H9 (cell line): ENCODE measurements around the gene GPR141. TPM values are rescaled to one million over a fixed set of nuclear protein-coding genes. Genes with fewer than 3 reads are reported as not detected.
A peak's percentile ranks its signal among the peaks of the same experiment; 100 is the strongest.

Experiments used
- DNase-seq: peaks from one replicate; pipeline ENCODE4 v3.0.0-alpha.2; 2017
- H2AFZ ChIP-seq: one replicate; pipeline ENCODE4 v1.6.1; 2013; ENCODE audit warnings: mild to moderate bottlenecking, low read length, control low read depth, moderate library complexity
- H2AK5ac ChIP-seq: 2 replicates; pipeline ENCODE4 v1.6.1; 2013; ENCODE audit warnings: low read length, control low read depth, mixed read lengths; ENCODE audit not compliant: insufficient read length
- H2BK120ac ChIP-seq: one replicate; pipeline ENCODE4 v1.6.1; 2013; ENCODE audit warnings: low read depth, mild to moderate bottlenecking, low read length, control low read depth, inconsistent platforms; ENCODE audit not compliant: poor library complexity, severe bottlenecking
- H2BK12ac ChIP-seq: 2 replicates; pipeline ENCODE4 v1.6.1; 2013; ENCODE audit warnings: low read length, control low read depth, mixed read lengths, low read depth; ENCODE audit not compliant: insufficient read length
- H2BK15ac ChIP-seq: 2 replicates; pipeline ENCODE4 v1.6.1; 2013; ENCODE audit warnings: low read depth, low read length, control low read depth
- H2BK20ac ChIP-seq: one replicate; pipeline ENCODE4 v1.6.1; 2013; ENCODE audit warnings: low read depth, mild to moderate bottlenecking, low read length, control low read depth, inconsistent platforms; ENCODE audit not compliant: poor library complexity, severe bottlenecking
- H2BK5ac ChIP-seq: 2 replicates; pipeline ENCODE4 v1.6.1; 2013; ENCODE audit warnings: low read length, control low read depth, mixed read lengths; ENCODE audit not compliant: insufficient read length
- H3K14ac ChIP-seq: 2 replicates; pipeline ENCODE4 v1.6.1; 2013; ENCODE audit warnings: low read length, control low read depth; ENCODE audit not compliant: insufficient read depth
- H3K18ac ChIP-seq: 2 replicates; pipeline ENCODE4 v1.6.1; 2013; ENCODE audit warnings: low read depth, mild to moderate bottlenecking, mixed read lengths, low read length, control low read depth; ENCODE audit not compliant: insufficient read length
- H3K23ac ChIP-seq: 2 replicates; pipeline ENCODE4 v1.6.1; 2013; ENCODE audit warnings: low read length, control low read depth, mixed read lengths, low read depth; ENCODE audit not compliant: insufficient read length
- H3K23me2 ChIP-seq: 2 replicates; pipeline ENCODE4 v1.6.1; 2013; ENCODE audit warnings: low read depth, mild to moderate bottlenecking, mixed read lengths, low read length, control low read depth; ENCODE audit not compliant: insufficient read length, poor library complexity, severe bottlenecking
- H3K27ac ChIP-seq: 2 replicates; pipeline ENCODE4 v1.5.1; 2013; ENCODE audit warnings: low read length, control low read depth, mixed read lengths, low read depth; ENCODE audit not compliant: insufficient read length
- H3K27me3 ChIP-seq: 2 replicates; pipeline ENCODE4 v1.6.1; 2013; ENCODE audit warnings: low read length, control low read depth, inconsistent platforms; ENCODE audit not compliant: insufficient read depth
- H3K4ac ChIP-seq: 2 replicates; pipeline ENCODE4 v1.6.1; 2013; ENCODE audit warnings: low read depth, mild to moderate bottlenecking, control low read depth, inconsistent platforms, low read length, moderate library complexity
- H3K4me1 ChIP-seq: 2 replicates; pipeline ENCODE4 v1.6.1; 2013; ENCODE audit warnings: low read length, control low read depth, inconsistent platforms; ENCODE audit not compliant: insufficient read depth
- H3K4me2 ChIP-seq: 2 replicates; pipeline ENCODE4 v1.6.1; 2013; ENCODE audit warnings: low read length, control low read depth, mixed read lengths; ENCODE audit not compliant: insufficient read length, insufficient read depth
- H3K56ac ChIP-seq: 2 replicates; pipeline ENCODE4 v1.6.1; 2013; ENCODE audit warnings: low read depth, mild to moderate bottlenecking, mixed read lengths, low read length, control low read depth; ENCODE audit not compliant: insufficient read length
- H3K79me1 ChIP-seq: 2 replicates; pipeline ENCODE4 v1.6.1; 2013; ENCODE audit warnings: low read depth, mild to moderate bottlenecking, moderate library complexity, low read length, control low read depth, inconsistent platforms; ENCODE audit not compliant: insufficient read depth, poor library complexity, severe bottlenecking
- H3K79me2 ChIP-seq: 2 replicates; pipeline ENCODE4 v1.6.1; 2013; ENCODE audit warnings: low read length, control low read depth, inconsistent platforms; ENCODE audit not compliant: insufficient read depth
- H3K9ac ChIP-seq: 2 replicates; pipeline ENCODE4 v1.6.1; 2013; ENCODE audit warnings: low read length, control low read depth, mixed read lengths; ENCODE audit not compliant: insufficient read length; ENCODE audit errors: extremely low read depth
- H3K9me3 ChIP-seq: one replicate; pipeline ENCODE4 v1.6.1; 2013; ENCODE audit warnings: low read depth, low read length, inconsistent platforms; ENCODE audit not compliant: control insufficient read depth
- H3T11ph ChIP-seq: one replicate; pipeline ENCODE4 v1.6.1; 2013; ENCODE audit warnings: mild to moderate bottlenecking, low read length, control low read depth, inconsistent platforms
- H4K20me1 ChIP-seq: one replicate; pipeline ENCODE4 v1.6.1; 2013; ENCODE audit not compliant: control insufficient read depth, insufficient read length, insufficient read depth
- H4K5ac ChIP-seq: 2 replicates; pipeline ENCODE4 v1.6.1; 2013; ENCODE audit warnings: low read depth, mild to moderate bottlenecking, mixed read lengths, low read length, control low read depth; ENCODE audit not compliant: insufficient read length
- H4K8ac ChIP-seq: replicated peaks from 2 replicates; pipeline ENCODE4 v1.6.1; 2013; ENCODE audit warnings: low read length, control low read depth, mixed read lengths, low read depth; ENCODE audit not compliant: insufficient read length
- H4K91ac ChIP-seq: 2 replicates; pipeline ENCODE4 v1.6.1; 2013; ENCODE audit warnings: low read depth, mild to moderate bottlenecking, moderate library complexity, mixed read lengths, low read length, control low read depth; ENCODE audit not compliant: insufficient read length
- H3K27ac Mint-ChIP-seq, 3 experiments: 2 replicates in 2 of 3; 3 replicates in 1 of 3; pipeline ENCODE4 v1.8.0; 2020 to 2021; ENCODE audit warnings: mixed read lengths in 3 of 3, mild to moderate bottlenecking in 1 of 3, moderate library complexity in 1 of 3
- H3K27me3 Mint-ChIP-seq: 2 replicates; pipeline ENCODE4 v1.8.0; 2021; ENCODE audit warnings: low read depth, mild to moderate bottlenecking, moderate library complexity, mixed read lengths
- H3K36me3 Mint-ChIP-seq, 3 experiments: 2 replicates in 2 of 3; 3 replicates in 1 of 3; pipeline ENCODE4 v1.8.0; 2020 to 2021; ENCODE audit warnings: low read depth in 3 of 3, mixed read lengths in 3 of 3; ENCODE audit not compliant: insufficient read depth in 1 of 3
- H3K4me1 Mint-ChIP-seq, 2 experiments: 2 replicates each; pipeline ENCODE4 v1.8.0; 2020; ENCODE audit warnings: mixed read lengths in 2 of 2
- H3K4me3 Mint-ChIP-seq, 2 experiments: 2 replicates in 1 of 2; 3 replicates in 1 of 2; pipeline ENCODE4 v1.8.0; 2020 to 2021; ENCODE audit warnings: mild to moderate bottlenecking in 2 of 2, mixed read lengths in 2 of 2, moderate library complexity in 1 of 2
- H3K9me3 Mint-ChIP-seq, 2 experiments: 2 replicates in 1 of 2; 3 replicates in 1 of 2; pipeline ENCODE4 v1.8.0; 2020; ENCODE audit warnings: mild to moderate bottlenecking in 2 of 2, mixed read lengths in 2 of 2, moderate library complexity in 1 of 2
- total RNA-seq: library from RNA; stranded (reverse); gene quantifications from 2 replicates; pipeline ENCODE4 v1.2.1, GENCODE V29; 2021
- TF ChIP-seq, protein P1 (sequence below): fragments of 200-600 bp; sonication (generic); conservative IDR thresholded peaks from 3 replicates; pipeline ENCODE4 v1.8.0; 2021; ENCODE audit warnings: antibody characterized with exemption, mild to moderate bottlenecking

The GPR141 gene
- total RNA-seq, 1 experiment from 2014 or later: 0.50 TPM

DNA sequence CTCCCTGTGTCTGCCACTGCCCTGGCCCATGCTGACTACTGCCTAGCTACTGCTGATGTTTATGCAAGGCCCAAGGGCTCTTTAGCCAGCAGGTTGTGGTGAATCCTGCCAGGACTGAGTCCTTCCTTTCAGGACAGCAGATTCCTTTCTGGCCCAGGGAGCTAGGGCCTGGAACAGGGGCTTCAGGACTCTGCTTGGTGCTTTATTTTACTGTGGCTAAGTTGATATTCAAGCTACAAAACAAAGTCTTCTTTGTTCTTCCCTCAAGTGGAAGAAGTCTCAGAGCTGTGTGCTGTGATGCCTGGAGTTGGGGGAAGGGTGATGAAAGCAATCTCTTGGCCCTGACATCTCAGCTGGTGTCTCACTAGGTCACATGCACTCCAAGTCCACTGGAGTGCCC is 98.6 kb downstream of the GPR141 start:
- no peak for DNase-seq
- TF ChIP-seq, protein P1, sequence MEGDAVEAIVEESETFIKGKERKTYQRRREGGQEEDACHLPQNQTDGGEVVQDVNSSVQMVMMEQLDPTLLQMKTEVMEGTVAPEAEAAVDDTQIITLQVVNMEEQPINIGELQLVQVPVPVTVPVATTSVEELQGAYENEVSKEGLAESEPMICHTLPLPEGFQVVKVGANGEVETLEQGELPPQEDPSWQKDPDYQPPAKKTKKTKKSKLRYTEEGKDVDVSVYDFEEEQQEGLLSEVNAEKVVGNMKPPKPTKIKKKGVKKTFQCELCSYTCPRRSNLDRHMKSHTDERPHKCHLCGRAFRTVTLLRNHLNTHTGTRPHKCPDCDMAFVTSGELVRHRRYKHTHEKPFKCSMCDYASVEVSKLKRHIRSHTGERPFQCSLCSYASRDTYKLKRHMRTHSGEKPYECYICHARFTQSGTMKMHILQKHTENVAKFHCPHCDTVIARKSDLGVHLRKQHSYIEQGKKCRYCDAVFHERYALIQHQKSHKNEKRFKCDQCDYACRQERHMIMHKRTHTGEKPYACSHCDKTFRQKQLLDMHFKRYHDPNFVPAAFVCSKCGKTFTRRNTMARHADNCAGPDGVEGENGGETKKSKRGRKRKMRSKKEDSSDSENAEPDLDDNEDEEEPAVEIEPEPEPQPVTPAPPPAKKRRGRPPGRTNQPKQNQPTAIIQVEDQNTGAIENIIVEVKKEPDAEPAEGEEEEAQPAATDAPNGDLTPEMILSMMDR: no peak
- Histone ChIP-seq H3K4ac (no peak overlapping the region), H2BK120ac (no peak overlapping the region), H3K79me1 (no peaks in the 10 kb centered on the region), H3K27ac (no peak overlapping the region), H3K56ac (no peak overlapping the region), H3K23ac (no peak overlapping the region), H3K79me2 (no peaks in the 10 kb centered on the region), H3K18ac (no peak overlapping the region), H3K27me3 (no peaks in the 10 kb centered on the region), H2BK15ac (no peak overlapping the region), H4K5ac (no peak overlapping the region), H3T11ph (no peak overlapping the region), H4K91ac (no peak overlapping the region), H3K9ac (no peak overlapping the region), H4K8ac (no peak overlapping the region), H2BK20ac (no peak overlapping the region), H3K4me1 (no peaks in the 10 kb centered on the region), H2BK5ac (no peak overlapping the region), H3K9me3 (no peaks in the 10 kb centered on the region), H4K20me1 (no peaks in the 10 kb centered on the region), H3K4me2 (no peak overlapping the region), H3K23me2 (no peaks in the 10 kb centered on the region), H2AFZ (no peak overlapping the region), H2AK5ac (no peak overlapping the region), H2BK12ac (no peak overlapping the region), H3K14ac (no peak overlapping the region; the same call in 1 of the 2 replicates)
- Mint-ChIP-seq H3K4me3 (no peak overlapping the region), H3K27me3 (no peaks in the 10 kb centered on the region), H3K36me3 (peaks cover 2 to 5% (median 3%) of the 10 kb centered on the region in 3 experiments; a peak in 3 of 7 replicates), H3K9me3 (peaks cover 3 to 6% of the 10 kb centered on the region in 2 experiments; a peak in 4 of 5 replicates), H3K27ac (peak overlapping the region in 1 of 3 experiments; percentile 65; a peak in 1 of 7 replicates), H3K4me1 (peaks cover 6 to 7% of the 10 kb centered on the region in 2 experiments; a peak in 2 of 4 replicates)
